ENCODE measurements around the gene NQO1. TPM values are rescaled to one million over a fixed set of nuclear protein-coding genes. Genes with fewer than 3 reads are reported as not detected.

Gene NQO1
- total and polyA plus RNA-seq, 2 of the 8 experiments (the other 6 are each of a cell fraction or from before 2014, with no cell fraction given) = 32.7 to 45.7 TPM

DNA sequence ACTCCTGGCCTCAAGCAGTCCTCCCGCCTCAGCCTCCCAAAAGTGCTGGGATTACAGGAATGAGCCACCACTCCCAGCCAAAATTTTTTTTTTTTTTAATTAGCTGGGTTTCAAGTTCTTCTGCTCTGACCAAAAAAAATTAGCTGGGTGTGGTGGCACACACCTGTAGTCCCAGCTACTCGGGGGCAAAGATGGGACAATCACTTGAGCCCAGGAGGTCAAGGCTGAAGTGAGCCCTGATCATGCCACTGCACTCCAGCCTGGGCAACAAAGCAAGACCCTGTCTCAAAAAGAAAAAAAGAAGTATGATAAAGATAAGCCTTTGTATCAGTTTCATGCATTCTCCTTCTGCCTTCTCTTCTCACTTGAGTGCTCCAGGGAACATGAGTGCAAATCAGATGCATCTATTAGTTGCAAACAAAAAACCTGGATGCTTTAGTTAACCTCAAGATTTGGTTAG is 1.9 kb downstream of the NQO1 start:
- WGBS, 2 experiments (ENCODE audit: extremely low coverage in 1 of 2, insufficient coverage in 1 of 2, insufficient read length in 1 of 2, insufficient replicate concordance in 2 of 2, low coverage in 1 of 2, low lambda C conversion rate in 2 of 2, missing lambda C conversion rate in 1 of 2) = 97% methylated on average over 2 of the region's 2 CpGs; no CpG with 5 or more reads in 1 of the 2 experiments
- H3K79me2 ChIP-seq (ENCODE audit: control insufficient read depth in 1 of 2, insufficient read depth in 2 of 2, low read length in 2 of 2) = no peaks in the 10 kb centered on the region
- no peak overlapping the region for H3K27ac ChIP-seq (ENCODE audit: low read depth, low read length)

More for the DNA sequence above, 1.9 kb downstream of the NQO1 start:
- no peaks in the 10 kb centered on the region for H3K36me3 ChIP-seq (ENCODE audit: control insufficient read depth in 2 of 4, insufficient read depth in 4 of 4, low read length in 3 of 4)
- 0 out of 2 replicates have a peak, but pooled peaks cover 2% of the 10 kb centered on the region for H3K79me1 ChIP-seq (ENCODE audit: low read depth, low read length)
- H2BK15ac ChIP-seq (ENCODE audit: low read length) = no peak overlapping the region
- H3K23ac ChIP-seq (ENCODE audit: insufficient read length) = no peak overlapping the region
- no peak overlapping the region for H2AK5ac ChIP-seq (ENCODE audit: low read depth, low read length)
- CTCF ChIA-PET (ENCODE audit: partially characterized antibody) = interaction anchor here (0.6 to 13.1 kb wide), 6 partner anchors 11 to 852 kb away, joined by 3 to 88 read pairs (median 3); partner anchors contain the start of gene NOB1
- no peaks in the 10 kb centered on the region for H3K9me3 ChIP-seq (ENCODE audit: insufficient read depth in 2 of 2, low read depth in 1 of 2, low read length in 1 of 2)
- peak overlapping the region in 1 of 2 experiments; percentile 86; a peak in 1 of 4 replicates for H3K4me2 ChIP-seq (ENCODE audit: insufficient read depth in 1 of 2, low read depth in 2 of 2, low read length in 2 of 2)
- H2AFZ ChIP-seq (ENCODE audit: low read length) = no peak overlapping the region
- no peak overlapping the region for H3K9ac ChIP-seq (replicated peaks in 1 of 4; ENCODE audit: extremely low read depth in 1 of 4, low read depth in 3 of 4, low read length in 3 of 4)
- no peak overlapping the region for H3K18ac ChIP-seq (ENCODE audit: extremely low read depth, low read length)
- no peak overlapping the region for H4K5ac ChIP-seq (ENCODE audit: insufficient read length, low read depth, low read length)
- H3K27me3 ChIP-seq (replicated peaks in 1 of 4; ENCODE audit: control insufficient read depth in 3 of 4, extremely low read depth in 1 of 4, insufficient read depth in 3 of 4, low read length in 3 of 4) = no peaks in the 10 kb centered on the region
- no peak overlapping the region for H2BK5ac ChIP-seq (ENCODE audit: low read depth, low read length)
- H3K23me2 ChIP-seq (ENCODE audit: low read depth, low read length) = peaks cover 8% of the 10 kb centered on the region; the same call in 1 of the 2 replicates
- H4K20me1 ChIP-seq (replicated peaks in 1 of 2; ENCODE audit: control insufficient read depth in 1 of 2, insufficient read depth in 2 of 2, low read length in 2 of 2) = no peaks in the 10 kb centered on the region
- H2BK20ac ChIP-seq (ENCODE audit: low read length) = no peak overlapping the region
- no peak overlapping the region for H2BK12ac ChIP-seq (ENCODE audit: low read depth, low read length)
- FAIRE-seq (no peak), DNase-seq (ENCODE audit: low read depth in 1 of 2, low spot score in 2 of 2) (no peak)
- POLR2A ChIA-PET (ENCODE audit: partially characterized antibody) = interaction anchor here (0.5 to 9.9 kb wide), 8 partner anchors 11 to 743 kb away, joined by 3 to 83 read pairs (median 14); partner anchors contain the start of genes NOB1 and WWP2
- H3K4me3 ChIP-seq (ENCODE audit: extremely low read depth in 1 of 4, insufficient read depth in 2 of 4, low read depth in 3 of 4, low read length in 4 of 4) = no peak overlapping the region
- no peak overlapping the region for H3K4ac ChIP-seq (replicated peaks; ENCODE audit: insufficient read length, low read depth, low read length)
- TF ChIP-seq ASH2L (IDR thresholded peaks at IDR 0.05; ENCODE audit: low read length) (no peak), KDM4A (IDR thresholded peaks at IDR 0.05; ENCODE audit: low read depth, low read length, severe bottlenecking) (no peak), TAF1 (IDR thresholded peaks at IDR 0.05; ENCODE audit: low read depth, low read length) (no peak), TCF12 (IDR thresholded peaks at IDR 0.05; ENCODE audit: low read depth, low read length) (no peak), CHD1 (IDR thresholded peaks at IDR 0.05; ENCODE audit: low read depth, low read length) (no peak), HDAC2 (IDR thresholded peaks at IDR 0.05; ENCODE audit: borderline replicate concordance in 1 of 2, low read depth in 2 of 2, low read length in 2 of 2) (no peak)
- TF ChIP-seq, protein P1, sequence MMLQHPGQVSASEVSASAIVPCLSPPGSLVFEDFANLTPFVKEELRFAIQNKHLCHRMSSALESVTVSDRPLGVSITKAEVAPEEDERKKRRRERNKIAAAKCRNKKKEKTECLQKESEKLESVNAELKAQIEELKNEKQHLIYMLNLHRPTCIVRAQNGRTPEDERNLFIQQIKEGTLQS (IDR thresholded peaks at IDR 0.05; ENCODE audit: insufficient read depth, low read depth, low read length) = no peak
- TF ChIP-seq, protein P2, sequence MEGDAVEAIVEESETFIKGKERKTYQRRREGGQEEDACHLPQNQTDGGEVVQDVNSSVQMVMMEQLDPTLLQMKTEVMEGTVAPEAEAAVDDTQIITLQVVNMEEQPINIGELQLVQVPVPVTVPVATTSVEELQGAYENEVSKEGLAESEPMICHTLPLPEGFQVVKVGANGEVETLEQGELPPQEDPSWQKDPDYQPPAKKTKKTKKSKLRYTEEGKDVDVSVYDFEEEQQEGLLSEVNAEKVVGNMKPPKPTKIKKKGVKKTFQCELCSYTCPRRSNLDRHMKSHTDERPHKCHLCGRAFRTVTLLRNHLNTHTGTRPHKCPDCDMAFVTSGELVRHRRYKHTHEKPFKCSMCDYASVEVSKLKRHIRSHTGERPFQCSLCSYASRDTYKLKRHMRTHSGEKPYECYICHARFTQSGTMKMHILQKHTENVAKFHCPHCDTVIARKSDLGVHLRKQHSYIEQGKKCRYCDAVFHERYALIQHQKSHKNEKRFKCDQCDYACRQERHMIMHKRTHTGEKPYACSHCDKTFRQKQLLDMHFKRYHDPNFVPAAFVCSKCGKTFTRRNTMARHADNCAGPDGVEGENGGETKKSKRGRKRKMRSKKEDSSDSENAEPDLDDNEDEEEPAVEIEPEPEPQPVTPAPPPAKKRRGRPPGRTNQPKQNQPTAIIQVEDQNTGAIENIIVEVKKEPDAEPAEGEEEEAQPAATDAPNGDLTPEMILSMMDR (IDR thresholded peaks at IDR 0.05; ENCODE audit: control extremely low read depth in 1 of 3, insufficient read depth in 1 of 3, low read depth in 1 of 3, low read length in 3 of 3) = no peak
- peaks cover 3 to 7% (median 6%) of the 10 kb centered on the region in 4 experiments; a peak in 6 of 7 replicates for H3K4me1 ChIP-seq (replicated peaks in 1 of 4; ENCODE audit: control insufficient read depth in 3 of 4, insufficient read depth in 4 of 4, low read length in 3 of 4)
- H3K14ac ChIP-seq (ENCODE audit: insufficient read length) = no peak overlapping the region
- H4K91ac ChIP-seq (replicated peaks; ENCODE audit: insufficient read length, low read length) = no peak overlapping the region
- H2BK120ac ChIP-seq (replicated peaks; ENCODE audit: low read depth, low read length) = no peak overlapping the region
- no peak overlapping the region for H3K56ac ChIP-seq (replicated peaks; ENCODE audit: insufficient read length, low read depth, low read length)
- no peak overlapping the region for H4K8ac ChIP-seq (ENCODE audit: extremely low read depth, insufficient read depth, low read length)

Measured in H1 (cell line).